Kidney epithelial cell (primary cell): ENCODE data around the gene CHM. TPM values are rescaled to one million over a fixed set of nuclear protein-coding genes. Genes with fewer than 3 reads are reported as not detected.
"Not testable (repeated sequence)": the region's sequence is repeated elsewhere in the genome, so short reads cannot be mapped to it uniquely, and the experiment has no call there.

Experiments
- DNase-seq: peaks from one replicate; pipeline ENCODE4 v3.0.0-alpha.2; 2010; ENCODE audit warnings: low read depth
- H3K27me3 ChIP-seq: 2 replicates; pipeline ENCODE4 v1.6.0; 2011; ENCODE audit warnings: low read length; ENCODE audit not compliant: control insufficient read depth, insufficient read depth
- H3K36me3 ChIP-seq: 2 replicates; pipeline ENCODE4 v1.5.1; 2011; ENCODE audit warnings: low read length; ENCODE audit not compliant: control insufficient read depth, insufficient read depth
- H3K4me3 ChIP-seq: 2 replicates; pipeline ENCODE4 v1.5.1; 2011; ENCODE audit warnings: low read depth, mild to moderate bottlenecking, control low read depth, low read length
- CTCF ChIP-seq: IDR thresholded peaks from 2 replicates; pipeline ENCODE4 v1.5.1; 2011; ENCODE audit warnings: mild to moderate bottlenecking, moderate library complexity, low read length, control low read depth, inconsistent platforms; ENCODE audit not compliant: insufficient read depth, poor library complexity, severe bottlenecking
- total RNA-seq: library from RNA; depleted of rRNA; stranded (reverse); fragments of >200 nt; gene quantifications from 2 replicates; pipeline ENCODE4 v1.2.3, GENCODE V29; 2015

CHM gene
- total RNA-seq, 1 donor from 2014 or later = 24.8 TPM

DNA sequence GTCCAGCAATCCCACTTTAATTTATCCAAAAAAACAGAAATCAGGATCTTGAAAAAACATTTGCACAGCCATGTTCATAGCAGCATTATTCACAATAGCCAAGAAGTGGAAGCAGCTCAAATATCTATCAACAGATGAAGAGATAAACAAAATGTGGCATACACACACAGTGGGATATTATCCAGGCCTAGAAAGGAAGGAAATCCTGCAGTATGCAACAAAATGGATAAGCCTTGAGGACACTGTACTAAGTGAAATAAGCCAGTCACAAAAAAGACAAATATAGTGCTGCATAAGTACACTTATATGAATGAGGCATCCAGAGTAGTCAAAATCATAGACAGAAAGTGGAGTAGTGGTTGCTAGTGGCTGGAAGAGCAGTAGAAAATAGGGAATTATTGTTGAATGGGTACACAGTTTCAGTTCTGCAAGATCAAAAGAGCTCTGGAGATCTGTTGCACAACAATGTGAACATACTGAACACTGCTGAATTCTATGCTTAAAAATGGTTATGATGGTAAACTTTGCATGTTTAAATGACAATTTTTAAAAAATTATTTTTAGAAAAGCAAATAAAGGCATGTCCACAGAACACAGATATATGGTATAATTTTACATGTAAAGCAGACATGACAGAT lies 25.6 kb downstream of the CHM start:
- H3K4me3 ChIP-seq = no peak overlapping the region
- no peak for TF ChIP-seq CTCF
- no peaks in the 10 kb centered on the region for H3K36me3 ChIP-seq
- no peaks in the 10 kb centered on the region for H3K27me3 ChIP-seq
- DNase-seq = no peak

- no peak for TF ChIP-seq CTCF
- Histone ChIP-seq H3K36me3 (no peaks in the 10 kb centered on the region), H3K27me3 (no peaks in the 10 kb centered on the region), H3K4me3 (no peak overlapping the region)
- DNase-seq = no peak
Observed at GRCh38 chrX:86016139-86016538, 31.2 kb downstream of the CHM start.

DNA sequence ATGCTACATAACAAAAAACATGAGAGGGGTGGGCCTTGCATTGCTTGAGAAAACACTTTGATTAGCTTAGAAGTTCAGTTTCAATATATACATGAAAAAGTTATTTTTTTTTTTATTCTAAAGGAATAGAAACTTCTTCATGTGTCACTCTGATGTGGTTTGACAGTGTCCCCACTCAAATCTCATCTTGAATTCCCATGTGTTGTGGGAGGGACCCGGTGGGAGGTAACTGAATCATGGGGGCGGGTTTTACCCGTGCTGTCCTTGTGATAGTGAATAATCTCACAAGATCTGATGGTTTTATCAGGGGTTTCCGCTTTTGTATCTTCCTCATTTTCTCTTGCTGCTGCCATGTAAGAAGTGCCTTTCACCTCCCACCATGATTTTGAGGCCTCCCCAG lies 32.4 kb downstream of the CHM start:
- not testable (repeated sequence) for H3K27me3 ChIP-seq, H3K36me3 ChIP-seq, DNase-seq, H3K4me3 ChIP-seq

DNA sequence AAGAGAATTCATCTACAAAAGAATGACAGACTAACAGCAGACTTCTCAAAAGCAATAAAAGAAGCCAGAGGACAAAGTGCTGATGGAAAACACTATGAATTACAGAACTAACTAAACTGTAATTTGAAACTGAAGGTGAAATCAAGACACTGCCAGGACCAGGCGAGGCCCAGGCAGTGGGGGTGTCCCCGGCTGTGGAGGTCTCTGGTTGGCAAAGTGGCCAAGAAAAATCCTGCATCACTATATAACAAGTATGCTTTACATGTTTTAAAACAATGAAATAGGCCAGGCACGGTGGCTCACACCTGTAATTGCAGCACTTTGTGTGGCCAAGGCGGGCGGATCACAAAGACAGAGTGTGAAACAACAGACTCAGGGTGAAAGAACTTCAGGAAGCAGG lies 32.9 kb downstream of the CHM start:
- Histone ChIP-seq H3K36me3 (no peaks in the 10 kb centered on the region), H3K27me3 (no peaks in the 10 kb centered on the region), H3K4me3 (no peak overlapping the region)
- TF ChIP-seq CTCF = no peak
- no peak for DNase-seq

GRCh38 chrX:86013792-86014191 lies 33.6 kb downstream of the CHM start:
- H3K36me3 ChIP-seq = no peaks in the 10 kb centered on the region
- no peak for TF ChIP-seq CTCF
- no peaks in the 10 kb centered on the region for H3K27me3 ChIP-seq
- DNase-seq = no peak
- H3K4me3 ChIP-seq = no peak overlapping the region

- no peak for DNase-seq
- H3K36me3 ChIP-seq = no peaks in the 10 kb centered on the region
- H3K27me3 ChIP-seq = no peaks in the 10 kb centered on the region
- TF ChIP-seq CTCF = no peak
- H3K4me3 ChIP-seq = no peak overlapping the region
Observed at GRCh38 chrX:86012188-86012587, 35.2 kb downstream of the CHM start.

DNA sequence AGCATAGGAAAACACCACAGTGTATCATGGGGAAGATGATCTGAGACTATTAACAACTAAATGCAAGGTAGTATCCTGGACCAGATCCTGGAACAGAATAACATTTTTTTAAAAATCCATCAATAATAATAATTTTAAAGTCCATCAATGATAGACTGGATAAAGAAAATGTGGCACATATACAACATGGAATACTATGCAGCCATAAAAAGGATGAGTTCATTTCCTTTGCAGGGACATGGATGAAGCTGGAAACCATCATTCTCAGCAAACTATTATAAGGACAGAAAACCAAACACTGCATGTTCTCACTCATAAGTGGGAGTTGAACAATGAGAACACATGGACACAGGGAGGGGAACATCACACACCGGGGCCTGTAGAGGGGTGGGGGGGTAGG lies 37.6 kb downstream of the CHM start:
- H3K36me3 ChIP-seq = not testable (repeated sequence)

DNA sequence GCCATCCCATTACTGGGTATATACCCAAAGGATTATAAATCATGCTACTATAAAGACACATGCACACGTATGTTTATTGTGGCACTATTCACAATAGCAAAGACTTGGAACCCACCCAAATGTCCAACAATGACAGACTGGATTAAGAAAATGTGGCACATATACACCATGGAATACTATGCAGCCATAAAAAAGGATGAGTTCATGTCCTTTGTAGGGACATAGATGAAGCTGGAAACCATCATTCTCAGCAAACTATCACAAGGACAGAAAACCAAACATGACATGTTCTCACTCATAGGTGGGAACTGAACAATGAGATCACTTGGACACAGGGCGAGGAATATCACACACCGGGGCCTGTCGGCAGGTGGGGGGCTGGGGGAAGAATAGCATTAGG lies 39.5 kb downstream of the CHM start:
- not testable (repeated sequence) for DNase-seq, H3K36me3 ChIP-seq, H3K27me3 ChIP-seq, H3K4me3 ChIP-seq

More for the DNA sequence above, 37.6 kb downstream of the CHM start:
- DNase-seq, H3K27me3 ChIP-seq, H3K4me3 ChIP-seq: not testable (repeated sequence)
